HCT116 (cell line): ENCODE data around the gene SEC62. TPM values are rescaled to one million over a fixed set of nuclear protein-coding genes. Genes with fewer than 3 reads are reported as not detected.

Experiments
- ATAC-seq: fragments of 200-7000 bp; cut with Tn5 transposase; 2 replicates; pipeline ENCODE4 v1.9.1; 2020; ENCODE audit warnings: mild to moderate bottlenecking, moderate library complexity
- BruUV-seq: library from RNA; stranded (reverse); fragments of 400-500 nt; replicated peaks from 2 replicates; lab custom pipeline; 2021; lab: Mats Ljungman, UMichigan
- CTCF ChIA-PET: fragments of 300-600 bp; sonication (Branson Sonifier 250); formaldehyde crosslinking; loops from one replicate; lab custom pipeline; 2021; ENCODE audit warnings: antibody characterized with exemption; lab: Charles Lee
- POLR2A ChIA-PET: fragments of 300-600, 350-600 bp; sonication (Branson Sonifier 250); formaldehyde crosslinking; loops from one replicate; lab custom pipeline; 2021; ENCODE audit warnings: antibody characterized with exemption; lab: Charles Lee
- RAD21 ChIA-PET, 2 experiments: fragments of 300-600 bp; sonication (Branson Sonifier 250); formaldehyde crosslinking; loops; one replicate each; lab custom pipeline; 2023; ENCODE audit warnings: low total read pairs in 2 of 2; ENCODE audit not compliant: uncharacterized antibody in 2 of 2, unreplicated experiment in 2 of 2, low non-redundant PET in 1 of 2; lab: Charles Lee
- DNase-seq: peaks from one replicate; pipeline ENCODE4 v3.0.0-alpha.2; 2010; ENCODE audit warnings: low read depth, low spot score
- H2AFZ ChIP-seq: fragments of 200-600 bp; shearing (Covaris generic), sonication (generic); 2 replicates; pipeline ENCODE4 v1.6.1; 2017; ENCODE audit warnings: low read depth, mixed run types, mixed read lengths, antibody characterized with exemption, low read length; ENCODE audit not compliant: poor library complexity, severe bottlenecking
- H3K27ac ChIP-seq: 2 replicates; pipeline ENCODE4 v1.5.1; 2012; ENCODE audit warnings: low read depth, low read length
- H3K27me3 ChIP-seq: fragments of 200-600 bp; sonication (generic); 2 replicates; pipeline ENCODE4 v1.6.1; 2016; ENCODE audit warnings: mixed run types, low read length, mixed read lengths; ENCODE audit not compliant: insufficient read depth
- H3K36me3 ChIP-seq, 2 experiments: fragments of 200-500 bp in 1 of 2; fragments of 200-600 bp in 1 of 2; sonication (Bioruptor generic) in 1 of 2; sonication (generic) in 1 of 2; 2 replicates each; pipeline versions ENCODE4 v1.5.1 to v1.6.1; 2014 to 2016; ENCODE audit warnings: low read length in 2 of 2, inconsistent platforms in 1 of 2, mixed read lengths in 1 of 2, mixed run types in 1 of 2; ENCODE audit not compliant: insufficient read depth in 2 of 2, control insufficient read depth in 1 of 2
- H3K4me1 ChIP-seq, 2 experiments: fragments of 200-600 bp in 1 of 2; sonication (generic) in 1 of 2; 2 replicates each; pipeline versions ENCODE4 v1.5.1 to v1.6.1; 2012 to 2017; ENCODE audit warnings: low read length in 2 of 2, inconsistent platforms in 1 of 2, mild to moderate bottlenecking in 1 of 2, mixed read lengths in 1 of 2, mixed run types in 1 of 2, moderate library complexity in 1 of 2; ENCODE audit not compliant: insufficient read depth in 2 of 2, control insufficient read depth in 1 of 2
- H3K4me2 ChIP-seq: fragments of 200-600 bp; sonication (generic); 2 replicates; pipeline ENCODE4 v1.6.1; 2017; ENCODE audit warnings: mixed run types, low read length, mixed read lengths
- H3K4me3 ChIP-seq, 2 experiments: fragments of 200-600 bp in 1 of 2; sonication (generic) in 1 of 2; replicated peaks in 1 of 2; 2 replicates each; pipeline ENCODE4 v1.5.1; 2011 to 2016; ENCODE audit warnings: low read length in 2 of 2, control low read depth in 1 of 2, low read depth in 1 of 2, mild to moderate bottlenecking in 1 of 2, mixed read lengths in 1 of 2, mixed run types in 1 of 2
- H3K79me2 ChIP-seq: fragments of 200-600 bp; sonication (generic); 2 replicates; pipeline ENCODE4 v1.6.1; 2017; ENCODE audit warnings: mild to moderate bottlenecking, mixed run types, low read length, moderate library complexity, mixed read lengths; ENCODE audit not compliant: insufficient read depth
- H3K9ac ChIP-seq: fragments of 200-600 bp; sonication (generic); 2 replicates; pipeline ENCODE4 v1.6.1; 2016; ENCODE audit warnings: low read length, mixed read lengths
- H3K9me2 ChIP-seq: fragments of 200-600 bp; sonication (generic), shearing (Covaris generic); 2 replicates; pipeline ENCODE4 v1.6.1; 2017; ENCODE audit warnings: mixed run types, mild to moderate bottlenecking, moderate library complexity; ENCODE audit not compliant: insufficient read depth
- H3K9me3 ChIP-seq, 2 experiments: fragments of 200-500 bp in 1 of 2; fragments of 200-600 bp in 1 of 2; sonication (Bioruptor generic) in 1 of 2; sonication (generic) in 1 of 2; 2 replicates each; pipeline ENCODE4 v1.6.1; 2014 to 2017; ENCODE audit warnings: low read length in 2 of 2, mixed read lengths in 2 of 2, inconsistent platforms in 1 of 2, low read depth in 1 of 2, mild to moderate bottlenecking in 1 of 2, mixed run types in 1 of 2, moderate library complexity in 1 of 2; ENCODE audit not compliant: control insufficient read depth in 1 of 2, insufficient read depth in 1 of 2
- H4K20me1 ChIP-seq: fragments of 200-600 bp; sonication (generic), shearing (Covaris generic); 2 replicates; pipeline ENCODE4 v1.6.1; 2017; ENCODE audit warnings: mixed run types, mild to moderate bottlenecking, moderate library complexity; ENCODE audit not compliant: insufficient read depth
- ATF3 ChIP-seq: IDR thresholded peaks from 2 replicates; pipeline ENCODE4 v1.6.1; 2012
- CBX3 ChIP-seq: IDR thresholded peaks from 2 replicates; pipeline ENCODE4 v1.6.1; 2012; ENCODE audit warnings: low read depth
- CEBPB ChIP-seq: IDR thresholded peaks from 2 replicates; pipeline ENCODE4 v1.6.1; 2012; ENCODE audit warnings: low read depth
- EGR1 ChIP-seq: IDR thresholded peaks from 2 replicates; pipeline ENCODE4 v1.6.1; 2012; ENCODE audit warnings: low read depth
- ELF1 ChIP-seq: IDR thresholded peaks from 2 replicates; pipeline ENCODE4 v1.6.1; 2012; ENCODE audit warnings: low read depth, borderline replicate concordance
- EZH2phosphoT487 ChIP-seq: fragments of 200-600 bp; IDR thresholded peaks from 2 replicates; pipeline ENCODE4 v1.6.1; 2018; ENCODE audit warnings: antibody characterized with exemption, borderline replicate concordance
- FOSL1 ChIP-seq: IDR thresholded peaks from 2 replicates; pipeline ENCODE4 v1.6.1; 2012; ENCODE audit warnings: low read depth
- JUND ChIP-seq: IDR thresholded peaks from 2 replicates; pipeline ENCODE4 v1.6.1; 2012
- MAX ChIP-seq: IDR thresholded peaks from 2 replicates; pipeline ENCODE4 v1.6.1; 2012
- POLR2A ChIP-seq: IDR thresholded peaks from 2 replicates; pipeline ENCODE4 v1.7.0; 2011; ENCODE audit warnings: borderline replicate concordance; ENCODE audit not compliant: insufficient read depth, insufficient read length; ENCODE audit errors: extremely low read depth
- POLR2AphosphoS5 ChIP-seq: IDR thresholded peaks from 2 replicates; pipeline ENCODE4 v1.6.1; 2011; ENCODE audit warnings: mild to moderate bottlenecking, low read depth, low read length, moderate library complexity
- RAD21 ChIP-seq: IDR thresholded peaks from 2 replicates; pipeline ENCODE4 v1.6.1; 2012; ENCODE audit warnings: low read depth, mild to moderate bottlenecking
- REST ChIP-seq: IDR thresholded peaks from 2 replicates; pipeline ENCODE4 v1.6.1; 2012; ENCODE audit warnings: low read depth
- SIN3A ChIP-seq: IDR thresholded peaks from 2 replicates; pipeline ENCODE4 v1.6.1; 2012; ENCODE audit warnings: low read depth
- SP1 ChIP-seq: IDR thresholded peaks from 2 replicates; pipeline ENCODE4 v1.6.1; 2012; ENCODE audit warnings: low read depth
- SRF ChIP-seq: IDR thresholded peaks from 2 replicates; pipeline ENCODE4 v1.6.1; 2012; ENCODE audit warnings: low read depth
- TCF7L2 ChIP-seq: IDR thresholded peaks from 2 replicates; pipeline ENCODE4 v1.7.0; 2011; ENCODE audit warnings: borderline replicate concordance, inconsistent platforms; ENCODE audit not compliant: insufficient read depth, insufficient read length; ENCODE audit errors: extremely low read depth
- YY1 ChIP-seq: IDR thresholded peaks from 2 replicates; pipeline ENCODE4 v1.6.1; 2011; ENCODE audit warnings: low read length, low read depth, moderate library complexity, mild to moderate bottlenecking; ENCODE audit not compliant: insufficient replicate concordance; ENCODE audit errors: extremely low read depth
- ZNF274 ChIP-seq: fragments of 200-500 bp; sonication (Bioruptor generic); IDR thresholded peaks from 2 replicates; pipeline ENCODE4 v1.6.1; 2014; ENCODE audit warnings: mild to moderate bottlenecking, low read depth, low read length, inconsistent platforms
- intact Hi-C: fragments of 100-400 bp; cut with micrococcal nuclease; formaldehyde crosslinking; loops from 2 replicates; pipeline ENCODE4 v1.10.0; 2022
- total RNA-seq: library from RNA; stranded (reverse); gene quantifications from one replicate; pipeline ENCODE4 v1.2.1, GENCODE V29; 2021; ENCODE audit not compliant: unreplicated experiment

The SEC62 gene
- total RNA-seq, 1 experiment from 2014 or later: 55.4 TPM

GRCh38 chr3:170024581-170024980 lies 58.0 kb downstream of the SEC62 start:
- ChIA-PET CTCF (no interaction called here), RAD21 (no interaction called here), POLR2A (no interaction called here)
- intact Hi-C loops: no loop called here
- Histone ChIP-seq H3K9me2 (no peaks in the 10 kb centered on the region), H3K9ac (no peak overlapping the region), H3K27me3 (no peaks in the 10 kb centered on the region), H4K20me1 (no peaks in the 10 kb centered on the region), H3K79me2 (no peaks in the 10 kb centered on the region), H3K9me3 (no peaks in the 10 kb centered on the region), H3K27ac (no peak overlapping the region), H2AFZ (no peak overlapping the region), H3K4me1 (no peaks in the 10 kb centered on the region), H3K4me3 (no peak overlapping the region), H3K36me3 (no peaks in the 10 kb centered on the region), H3K4me2 (no peak overlapping the region)
- DNase-seq: no peak
- TF ChIP-seq SIN3A: no peak
- no peak for ATAC-seq
- no TSS peak for BruUV-seq

GRCh38 chr3:170027233-170028102 lies 60.9 kb downstream of the SEC62 start:
- no peak overlapping the region for H3K27ac ChIP-seq
- H3K4me2 ChIP-seq: no peak overlapping the region
- H3K36me3 ChIP-seq: no peaks in the 10 kb centered on the region
- H3K27me3 ChIP-seq: no peaks in the 10 kb centered on the region
- ATAC-seq: no peak
- no TSS peak for BruUV-seq
- intact Hi-C loops: no loop called here
- POLR2A ChIA-PET: no interaction called here
- RAD21 ChIA-PET: no interaction called here
- no peaks in the 10 kb centered on the region for H3K79me2 ChIP-seq
- TF ChIP-seq ZNF274: no peak
- TF ChIP-seq YY1: no peak
- no peak for TF ChIP-seq REST
- TF ChIP-seq EGR1: no peak
- no peak for TF ChIP-seq SIN3A
- TF ChIP-seq JUND: no peak
- no peak for TF ChIP-seq POLR2A
- TF ChIP-seq MAX: no peak
- TF ChIP-seq TCF7L2: no peak
- TF ChIP-seq SRF: no peak
- TF ChIP-seq FOSL1: no peak
- TF ChIP-seq CBX3: no peak
- TF ChIP-seq POLR2AphosphoS5: no peak
- no peak for TF ChIP-seq CEBPB
- TF ChIP-seq EZH2phosphoT487: no peak
- no peak for TF ChIP-seq RAD21
- TF ChIP-seq ATF3: no peak
- no peak for TF ChIP-seq SP1
- TF ChIP-seq ELF1: no peak
- no peak overlapping the region for H3K4me3 ChIP-seq
- no peak for DNase-seq
- no peak overlapping the region for H3K9ac ChIP-seq
- no peaks in the 10 kb centered on the region for H3K9me2 ChIP-seq
- no peaks in the 10 kb centered on the region for H3K9me3 ChIP-seq
- H4K20me1 ChIP-seq: no peaks in the 10 kb centered on the region
- no peak overlapping the region for H2AFZ ChIP-seq
- CTCF ChIA-PET: no interaction called here
- no peaks in the 10 kb centered on the region for H3K4me1 ChIP-seq
